ENCODE measurements around the gene ISLR. TPM values are rescaled to one million over a fixed set of nuclear protein-coding genes. Genes with fewer than 3 reads are reported as not detected.

The ISLR gene
- total RNA-seq, 2 experiments from 2014 or later = not detected

- TF ChIP-seq CTCF (IDR thresholded peaks at IDR 0.05) = no peak
- ChIA-PET POLR2A (no interaction called here), CTCF (interaction anchor here (0.6 kb wide), 1 partner anchor 607 kb away, joined by 4 read pairs; no protein-coding TSS in a partner anchor)
- DNase-seq = no peak
- peaks cover 0 to 3% of the 10 kb centered on the region in 2 experiments for H3K9me3 ChIP-seq (ENCODE audit: control insufficient read depth in 1 of 2, insufficient read depth in 1 of 2, low read length in 2 of 2)
- peaks cover 6% of the 10 kb centered on the region for H3K9me3 Mint-ChIP-seq
- H3K36me3 Mint-ChIP-seq (ENCODE audit: low read depth) = no peaks in the 10 kb centered on the region
- intact Hi-C loops (cut with DNase I, micrococcal nuclease) = no loop called here
- H3K27ac ChIP-seq (ENCODE audit: low read depth in 1 of 2, low read length in 2 of 2) = no peak overlapping the region
- no peaks in the 10 kb centered on the region for H3K4me1 ChIP-seq (ENCODE audit: insufficient read depth, low read length)
- H3K36me3 ChIP-seq (ENCODE audit: insufficient read depth, low read length) = no peaks in the 10 kb centered on the region
- peaks cover 0 to 8% of the 10 kb centered on the region in 2 experiments for H3K27me3 ChIP-seq (ENCODE audit: control insufficient read depth in 1 of 2, insufficient read depth in 2 of 2, low read length in 2 of 2)
- peaks cover 63% of the 10 kb centered on the region for H3K27me3 Mint-ChIP-seq
- H3K4me3 ChIP-seq (ENCODE audit: low read length) = no peak overlapping the region
- no peak overlapping the region for H3K4me3 Mint-ChIP-seq
- no peaks in the 10 kb centered on the region for H3K4me1 Mint-ChIP-seq (ENCODE audit: low read depth)
- ATAC-seq (ENCODE audit: poor library complexity) = no peak
- H3K27ac Mint-ChIP-seq = no peak overlapping the region
Observed at GRCh38 chr15:74147051-74147450, 26.5 kb upstream of the ISLR start.

GRCh38 chr15:74155766-74156417 is 17.6 kb upstream of the ISLR start:
- Histone ChIP-seq H3K27me3 (ENCODE audit: control insufficient read depth in 1 of 2, insufficient read depth in 2 of 2, low read length in 2 of 2) (peaks cover 3 to 4% of the 10 kb centered on the region in 2 experiments), H3K27ac (ENCODE audit: low read depth in 1 of 2, low read length in 2 of 2) (no peak overlapping the region), H3K4me3 (ENCODE audit: low read length) (no peak overlapping the region), H3K4me1 (ENCODE audit: insufficient read depth, low read length) (no peaks in the 10 kb centered on the region), H3K36me3 (ENCODE audit: insufficient read depth, low read length) (no peaks in the 10 kb centered on the region), H3K9me3 (ENCODE audit: control insufficient read depth in 1 of 2, insufficient read depth in 1 of 2, low read length in 2 of 2) (no peaks in the 10 kb centered on the region)
- DNase-seq (no peak), ATAC-seq (ENCODE audit: poor library complexity) (no peak)
- H3K9me3 Mint-ChIP-seq = no peaks in the 10 kb centered on the region
- ChIA-PET POLR2A (no interaction called here), CTCF (no interaction called here)
- TF ChIP-seq CTCF (IDR thresholded peaks at IDR 0.05) = no peak
- H3K27me3 Mint-ChIP-seq = peaks cover 18% of the 10 kb centered on the region
- no peaks in the 10 kb centered on the region for H3K36me3 Mint-ChIP-seq (ENCODE audit: low read depth)
- intact Hi-C loops (cut with DNase I, micrococcal nuclease) = no loop called here
- no peak overlapping the region for H3K4me3 Mint-ChIP-seq
- H3K4me1 Mint-ChIP-seq (ENCODE audit: low read depth) = peaks cover 18% of the 10 kb centered on the region
- H3K27ac Mint-ChIP-seq = no peak overlapping the region

GRCh38 chr15:74156678-74157411 is 16.7 kb upstream of the ISLR start:
- intact Hi-C loops (cut with DNase I, micrococcal nuclease) = no loop called here
- Mint-ChIP-seq H3K9me3 (no peaks in the 10 kb centered on the region), H3K4me1 (ENCODE audit: low read depth) (peaks cover 18% of the 10 kb centered on the region), H3K4me3 (no peak overlapping the region), H3K36me3 (ENCODE audit: low read depth) (no peaks in the 10 kb centered on the region), H3K27ac (no peak overlapping the region), H3K27me3 (peaks cover 13% of the 10 kb centered on the region)
- Histone ChIP-seq H3K36me3 (ENCODE audit: insufficient read depth, low read length) (no peaks in the 10 kb centered on the region), H3K27me3 (ENCODE audit: control insufficient read depth in 1 of 2, insufficient read depth in 2 of 2, low read length in 2 of 2) (peaks cover 0 to 3% of the 10 kb centered on the region in 2 experiments), H3K27ac (ENCODE audit: low read depth in 1 of 2, low read length in 2 of 2) (no peak overlapping the region), H3K4me3 (ENCODE audit: low read length) (no peak overlapping the region), H3K4me1 (ENCODE audit: insufficient read depth, low read length) (no peaks in the 10 kb centered on the region), H3K9me3 (ENCODE audit: control insufficient read depth in 1 of 2, insufficient read depth in 1 of 2, low read length in 2 of 2) (no peaks in the 10 kb centered on the region)
- CTCF ChIA-PET = no interaction called here
- POLR2A ChIA-PET = no interaction called here
- ATAC-seq (ENCODE audit: poor library complexity) = no peak
- TF ChIP-seq CTCF (IDR thresholded peaks at IDR 0.05) = no peak
- no peak for DNase-seq
